Measurements from ENCODE around the gene CEP68. TPM values are rescaled to one million over a fixed set of nuclear protein-coding genes. Genes with fewer than 3 reads are reported as not detected.

The CEP68 gene
- total and polyA plus RNA-seq, 2 donors (not counting 1 experiment from before 2014, with no cell fraction given), result 8.5 to 12.7 TPM

DNA sequence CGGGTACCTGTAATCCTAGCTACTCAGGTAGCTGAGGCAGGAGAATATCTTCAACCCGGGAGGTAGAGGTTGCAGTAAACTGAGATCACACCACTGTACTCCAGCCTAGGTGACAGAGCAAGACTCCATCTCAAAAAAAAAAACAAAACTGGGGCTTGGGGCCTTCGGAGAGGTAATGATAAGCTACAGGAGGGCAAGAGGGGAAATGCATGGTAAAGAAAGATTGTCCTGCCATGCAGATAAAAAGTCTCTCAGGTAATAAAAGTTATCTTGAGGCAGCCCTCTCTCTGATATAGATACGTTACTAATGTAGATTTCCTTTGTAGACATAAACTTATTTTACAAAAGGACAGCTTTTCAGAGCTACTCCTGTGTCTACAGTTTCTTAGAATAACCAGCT, 77.4 kb downstream of the CEP68 start:
- H2AFZ ChIP-seq (ENCODE audit: low read length), result no peak overlapping the region
- TF ChIP-seq CTCF (conservative IDR thresholded peaks at IDR 0.05 in 1 of 2, IDR thresholded peaks at IDR 0.05 in 1 of 2; ENCODE audit: low read depth in 1 of 2, low read length in 2 of 2) (no peak), EZH2 (IDR thresholded peaks at IDR 0.05; ENCODE audit: low read length, missing control alignments) (no peak)

GRCh38 chr2:65134158-65134557, 77.9 kb downstream of the CEP68 start:
- no peak overlapping the region for H3K4me3 ChIP-seq (replicated peaks in 1 of 4; ENCODE audit: control extremely low read depth in 1 of 4, insufficient read depth in 1 of 4, low read depth in 3 of 4, low read length in 4 of 4)
- H3K27ac ChIP-seq (ENCODE audit: insufficient read depth, low read length), result no peak overlapping the region
- H2AFZ ChIP-seq (ENCODE audit: low read length), result no peak overlapping the region
- H3K36me3 ChIP-seq (ENCODE audit: control insufficient read depth, insufficient read depth, low read length), result no peaks in the 10 kb centered on the region
- TF ChIP-seq CTCF (conservative IDR thresholded peaks at IDR 0.05 in 1 of 2, IDR thresholded peaks at IDR 0.05 in 1 of 2; ENCODE audit: low read depth in 1 of 2, low read length in 2 of 2), result no peak
- TF ChIP-seq EZH2 (IDR thresholded peaks at IDR 0.05; ENCODE audit: low read length, missing control alignments), result no peak
- DNase-seq (ENCODE audit: low read depth in 2 of 2), result no peak
- no peak overlapping the region for H3K9ac ChIP-seq (ENCODE audit: insufficient read depth, low read length)
- H3K27me3 ChIP-seq (ENCODE audit: control insufficient read depth, insufficient read depth, low read length), result no peaks in the 10 kb centered on the region
- no peaks in the 10 kb centered on the region for H4K20me1 ChIP-seq (ENCODE audit: control insufficient read depth, extremely low read depth, insufficient read depth, low read length)
- no peak overlapping the region for H3K4me2 ChIP-seq (ENCODE audit: extremely low read depth, insufficient read depth, low read length)
- no peaks in the 10 kb centered on the region for H3K9me3 ChIP-seq (ENCODE audit: control insufficient read depth, insufficient read depth, low read depth, low read length)
- H3K79me2 ChIP-seq (ENCODE audit: control insufficient read depth, insufficient read depth, low read length), result peaks cover 7% of the 10 kb centered on the region
- no peaks in the 10 kb centered on the region for H3K4me1 ChIP-seq (ENCODE audit: control insufficient read depth, extremely low read depth, insufficient read depth, low read length)

More for the DNA sequence above, 77.4 kb downstream of the CEP68 start:
- no peak overlapping the region for H3K27ac ChIP-seq (ENCODE audit: insufficient read depth, low read length)
- no peak for DNase-seq (ENCODE audit: low read depth in 2 of 2)
- H3K9ac ChIP-seq (ENCODE audit: insufficient read depth, low read length), result no peak overlapping the region
- H3K4me3 ChIP-seq (replicated peaks in 1 of 4; ENCODE audit: control extremely low read depth in 1 of 4, insufficient read depth in 1 of 4, low read depth in 3 of 4, low read length in 4 of 4), result no peak overlapping the region
- H3K4me1 ChIP-seq (ENCODE audit: control insufficient read depth, extremely low read depth, insufficient read depth, low read length), result no peaks in the 10 kb centered on the region
- peaks cover 12% of the 10 kb centered on the region for H3K79me2 ChIP-seq (ENCODE audit: control insufficient read depth, insufficient read depth, low read length)
- H3K9me3 ChIP-seq (ENCODE audit: control insufficient read depth, insufficient read depth, low read depth, low read length), result no peaks in the 10 kb centered on the region
- no peak overlapping the region for H3K4me2 ChIP-seq (ENCODE audit: extremely low read depth, insufficient read depth, low read length)
- no peaks in the 10 kb centered on the region for H3K27me3 ChIP-seq (ENCODE audit: control insufficient read depth, insufficient read depth, low read length)
- no peaks in the 10 kb centered on the region for H3K36me3 ChIP-seq (ENCODE audit: control insufficient read depth, insufficient read depth, low read length)
- H4K20me1 ChIP-seq (ENCODE audit: control insufficient read depth, extremely low read depth, insufficient read depth, low read length), result no peaks in the 10 kb centered on the region

GRCh38 chr2:65136253-65136652, 80.0 kb downstream of the CEP68 start:
- no peak for TF ChIP-seq CTCF (conservative IDR thresholded peaks at IDR 0.05 in 1 of 2, IDR thresholded peaks at IDR 0.05 in 1 of 2; ENCODE audit: low read depth in 1 of 2, low read length in 2 of 2)
- no peak for TF ChIP-seq EZH2 (IDR thresholded peaks at IDR 0.05; ENCODE audit: low read length, missing control alignments)
- no peak for DNase-seq (ENCODE audit: low read depth in 2 of 2)
- Histone ChIP-seq H3K4me1 (ENCODE audit: control insufficient read depth, extremely low read depth, insufficient read depth, low read length) (no peaks in the 10 kb centered on the region), H3K9me3 (ENCODE audit: control insufficient read depth, insufficient read depth, low read depth, low read length) (no peaks in the 10 kb centered on the region), H4K20me1 (ENCODE audit: control insufficient read depth, extremely low read depth, insufficient read depth, low read length) (no peaks in the 10 kb centered on the region), H3K27me3 (ENCODE audit: control insufficient read depth, insufficient read depth, low read length) (no peaks in the 10 kb centered on the region), H3K4me2 (ENCODE audit: extremely low read depth, insufficient read depth, low read length) (no peak overlapping the region), H3K79me2 (ENCODE audit: control insufficient read depth, insufficient read depth, low read length) (no peaks in the 10 kb centered on the region), H3K4me3 (replicated peaks in 1 of 4; ENCODE audit: control extremely low read depth in 1 of 4, insufficient read depth in 1 of 4, low read depth in 3 of 4, low read length in 4 of 4) (no peak overlapping the region), H2AFZ (ENCODE audit: low read length) (no peak overlapping the region), H3K36me3 (ENCODE audit: control insufficient read depth, insufficient read depth, low read length) (no peaks in the 10 kb centered on the region), H3K9ac (ENCODE audit: insufficient read depth, low read length) (no peak overlapping the region), H3K27ac (ENCODE audit: insufficient read depth, low read length) (no peak overlapping the region)

Other genes with a start within 250 kb of the CEP68 start
- 13.1 and 20.8 TPM in 2 replicates for gene SLC1A4, start 67.0 kb upstream of the CEP68 start, total RNA-seq
- gene SLC1A4, start 67.0 kb upstream of the CEP68 start, polyA plus RNA-seq, result 4.9 and 6.0 TPM in 2 replicates
- 63.4 and 89.8 TPM in 2 replicates for gene RAB1A, start 73.7 kb downstream of the CEP68 start, total RNA-seq
- gene RAB1A, start 73.7 kb downstream of the CEP68 start, polyA plus RNA-seq, result 206 and 289 TPM in 2 replicates
- 67.3 and 90.2 TPM in 2 replicates for gene ACTR2, start 171.4 kb downstream of the CEP68 start, total RNA-seq
- gene ACTR2, start 171.4 kb downstream of the CEP68 start, polyA plus RNA-seq, result 153 and 192 TPM in 2 replicates